GM15510 (cell line): ENCODE data around the gene ZNF578.

Source experiments
- POLR2A ChIP-seq: IDR thresholded peaks from 3 replicates; pipeline ENCODE4 v1.6.1; 2011; ENCODE audit warnings: borderline replicate concordance; ENCODE audit not compliant: insufficient read length; ENCODE audit errors: extremely low read depth

ZNF578 gene

GRCh38 chr19:52453324-52454094 is at the start of gene ZNF578:
ZNF578 (plus strand) TSS chr19:52453553; CDS start chr19:52501846, 48,293 bp downstream.
- no peak for TF ChIP-seq POLR2A

GRCh38 chr19:52410276-52410675 is 43.1 kb upstream of the ZNF578 start:
- TF ChIP-seq POLR2A = no peak

GRCh38 chr19:52415711-52416110 is 37.6 kb upstream of the ZNF578 start:
- TF ChIP-seq POLR2A = no peak

- no peak for TF ChIP-seq POLR2A
Observed at GRCh38 chr19:52428937-52429336, 24.4 kb upstream of the ZNF578 start, which contains the start of gene ZNF534. ZNF534 (plus strand) TSS chr19:52429148; CDS start chr19:52431475, 2,327 bp downstream.

- no peak for TF ChIP-seq POLR2A
Observed at GRCh38 chr19:52442179-52442578, 11.2 kb upstream of the ZNF578 start.

GRCh38 chr19:52444506-52444905 is 8.8 kb upstream of the ZNF578 start:
- TF ChIP-seq POLR2A = no peak

GRCh38 chr19:52451241-52451640 is 2.1 kb upstream of the ZNF578 start:
- TF ChIP-seq POLR2A = no peak

- TF ChIP-seq POLR2A = no peak
Observed at GRCh38 chr19:52464798-52465470, 11.6 kb downstream of the ZNF578 start.

GRCh38 chr19:52473655-52474350 is 20.4 kb downstream of the ZNF578 start:
- TF ChIP-seq POLR2A = no peak

GRCh38 chr19:52474351-52475127 is 21.2 kb downstream of the ZNF578 start:
- TF ChIP-seq POLR2A = no peak

GRCh38 chr19:52492201-52492993 is 39.0 kb downstream of the ZNF578 start:
- TF ChIP-seq POLR2A = no peak

- no peak for TF ChIP-seq POLR2A
Observed at GRCh38 chr19:52492994-52493470, 39.7 kb downstream of the ZNF578 start.

GRCh38 chr19:52494518-52494917 is 41.2 kb downstream of the ZNF578 start:
- no peak for TF ChIP-seq POLR2A

GRCh38 chr19:52498571-52498970 is 45.2 kb downstream of the ZNF578 start:
- no peak for TF ChIP-seq POLR2A
